Ramos (cell line): ENCODE data around the gene DTNA.

Experiments used
- in situ Hi-C: fragments of 300-500 bp; cut with MboI; formaldehyde crosslinking; loops from one replicate; pipeline ENCODE4 v1.14.3; 2022; ENCODE audit warnings: low sequenced_read_pairs; ENCODE audit not compliant: unreplicated experiment

The DTNA gene

GRCh38 chr18:34758378-34758948, 48.4 kb downstream of the DTNA start:
- in situ Hi-C loops, result no loop called here

- in situ Hi-C loops, result no loop called here
These were observed 50.3 kb downstream of the DTNA start for GRCh38 chr18:34760444-34760843.

- in situ Hi-C loops, result no loop called here
These were observed 54.4 kb downstream of the DTNA start for GRCh38 chr18:34764451-34764850.

GRCh38 chr18:34767601-34768027, 57.5 kb downstream of the DTNA start:
- in situ Hi-C loops, result no loop called here

- in situ Hi-C loops, result no loop called here
These were observed 61.9 kb downstream of the DTNA start for GRCh38 chr18:34771958-34772357.

GRCh38 chr18:34772887-34773286, 62.8 kb downstream of the DTNA start:
- in situ Hi-C loops, result no loop called here

- in situ Hi-C loops, result no loop called here
These were observed 63.3 kb downstream of the DTNA start for GRCh38 chr18:34773378-34773777.

- in situ Hi-C loops, result no loop called here
These were observed 64.1 kb downstream of the DTNA start for GRCh38 chr18:34773961-34774766.

- in situ Hi-C loops, result loop anchor here (25.0 kb wide), 2 partner anchors 88 to 663 kb away; no protein-coding TSS in a partner anchor
These were observed 65.4 kb downstream of the DTNA start for GRCh38 chr18:34775461-34775860.

- in situ Hi-C loops, result loop anchor here (25.0 kb wide), 2 partner anchors 92 to 667 kb away; no protein-coding TSS in a partner anchor
These were observed 69.0 kb downstream of the DTNA start for GRCh38 chr18:34779112-34779511.

GRCh38 chr18:34780856-34781255, 70.8 kb downstream of the DTNA start:
- in situ Hi-C loops, result loop anchor here (25.0 kb wide), 2 partner anchors 94 to 669 kb away; no protein-coding TSS in a partner anchor

GRCh38 chr18:34783501-34783900, 73.4 kb downstream of the DTNA start:
- in situ Hi-C loops, result loop anchor here (25.0 kb wide), 2 partner anchors 96 to 671 kb away; no protein-coding TSS in a partner anchor

GRCh38 chr18:34786162-34786741, 76.2 kb downstream of the DTNA start:
- in situ Hi-C loops, result loop anchor here (25.0 kb wide), 2 partner anchors 99 to 674 kb away; no protein-coding TSS in a partner anchor

GRCh38 chr18:34787931-34788532, 77.9 kb downstream of the DTNA start:
- in situ Hi-C loops, result loop anchor here (25.0 kb wide), 2 partner anchors 101 to 676 kb away; no protein-coding TSS in a partner anchor

- in situ Hi-C loops, result loop anchor here (25.0 kb wide), 2 partner anchors 103 to 678 kb away; no protein-coding TSS in a partner anchor
These were observed 79.8 kb downstream of the DTNA start for GRCh38 chr18:34789768-34790344.

- in situ Hi-C loops, result loop anchor here (25.0 kb wide), 2 partner anchors 107 to 682 kb away; no protein-coding TSS in a partner anchor
These were observed 84.2 kb downstream of the DTNA start for GRCh38 chr18:34794348-34794747.

GRCh38 chr18:34795070-34795732, 85.1 kb downstream of the DTNA start:
- in situ Hi-C loops, result loop anchor here (25.0 kb wide), 2 partner anchors 108 to 683 kb away; no protein-coding TSS in a partner anchor

- in situ Hi-C loops, result loop anchor here (25.0 kb wide), 2 partner anchors 109 to 684 kb away; no protein-coding TSS in a partner anchor
These were observed 86.0 kb downstream of the DTNA start for GRCh38 chr18:34796035-34796657.

- in situ Hi-C loops, result loop anchor here (25.0 kb wide), 2 partner anchors 112 to 687 kb away; no protein-coding TSS in a partner anchor
These were observed 89.2 kb downstream of the DTNA start for GRCh38 chr18:34799291-34799690.
